Fibroblast of villous mesenchyme (primary cell): ENCODE measurements around the gene SPAG17. TPM values are rescaled to one million over a fixed set of nuclear protein-coding genes. Genes with fewer than 3 reads are reported as not detected.

ENCODE experiments used
- DNase-seq: peaks from one replicate; pipeline ENCODE4 v3.0.0-alpha.2; 2010; ENCODE audit warnings: low read depth
- H3K4me3 ChIP-seq: 2 replicates; pipeline ENCODE4 v1.5.1; 2011; ENCODE audit warnings: low read depth, mild to moderate bottlenecking, low read length
- total RNA-seq: library from RNA; depleted of rRNA; stranded (reverse); fragments of >200 nt; gene quantifications from 2 replicates; pipeline ENCODE4 v1.2.3, GENCODE V29; 2012
- TF ChIP-seq, protein P1 (sequence below): IDR thresholded peaks from 2 replicates; pipeline ENCODE4 v1.5.1; 2012; ENCODE audit warnings: low read depth, mild to moderate bottlenecking, low read length; ENCODE audit not compliant: insufficient read depth

Gene SPAG17
- total RNA-seq, 1 donor: not detected

DNA sequence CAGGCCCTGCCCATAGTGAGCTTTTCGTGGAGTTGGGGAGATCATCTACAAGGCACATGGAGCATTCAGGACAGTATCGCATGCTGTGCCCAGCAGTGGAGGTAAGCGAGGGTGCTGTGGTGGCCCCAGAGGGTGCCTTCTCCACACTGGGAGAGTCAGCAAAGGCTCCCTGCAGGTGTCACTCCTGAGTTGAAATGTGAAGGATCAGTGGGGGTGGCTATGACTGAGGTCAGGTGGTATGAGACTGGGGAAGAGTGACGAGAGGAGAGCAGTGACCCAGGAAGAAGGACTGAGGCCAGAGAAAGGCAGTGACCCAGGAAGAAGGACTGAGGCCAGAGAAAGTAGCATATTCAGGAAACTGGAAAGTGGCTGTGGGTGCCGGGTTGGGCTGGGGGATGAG lies 53.0 kb downstream of the SPAG17 start:
- H3K4me3 ChIP-seq: no peak overlapping the region
- DNase-seq: no peak
- TF ChIP-seq, protein P1, sequence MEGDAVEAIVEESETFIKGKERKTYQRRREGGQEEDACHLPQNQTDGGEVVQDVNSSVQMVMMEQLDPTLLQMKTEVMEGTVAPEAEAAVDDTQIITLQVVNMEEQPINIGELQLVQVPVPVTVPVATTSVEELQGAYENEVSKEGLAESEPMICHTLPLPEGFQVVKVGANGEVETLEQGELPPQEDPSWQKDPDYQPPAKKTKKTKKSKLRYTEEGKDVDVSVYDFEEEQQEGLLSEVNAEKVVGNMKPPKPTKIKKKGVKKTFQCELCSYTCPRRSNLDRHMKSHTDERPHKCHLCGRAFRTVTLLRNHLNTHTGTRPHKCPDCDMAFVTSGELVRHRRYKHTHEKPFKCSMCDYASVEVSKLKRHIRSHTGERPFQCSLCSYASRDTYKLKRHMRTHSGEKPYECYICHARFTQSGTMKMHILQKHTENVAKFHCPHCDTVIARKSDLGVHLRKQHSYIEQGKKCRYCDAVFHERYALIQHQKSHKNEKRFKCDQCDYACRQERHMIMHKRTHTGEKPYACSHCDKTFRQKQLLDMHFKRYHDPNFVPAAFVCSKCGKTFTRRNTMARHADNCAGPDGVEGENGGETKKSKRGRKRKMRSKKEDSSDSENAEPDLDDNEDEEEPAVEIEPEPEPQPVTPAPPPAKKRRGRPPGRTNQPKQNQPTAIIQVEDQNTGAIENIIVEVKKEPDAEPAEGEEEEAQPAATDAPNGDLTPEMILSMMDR: no peak

- TF ChIP-seq, protein P1: no peak
- DNase-seq: no peak
- H3K4me3 ChIP-seq: no peak overlapping the region
Observed at GRCh38 chr1:118128761-118129160, 56.3 kb downstream of the SPAG17 start.

DNA sequence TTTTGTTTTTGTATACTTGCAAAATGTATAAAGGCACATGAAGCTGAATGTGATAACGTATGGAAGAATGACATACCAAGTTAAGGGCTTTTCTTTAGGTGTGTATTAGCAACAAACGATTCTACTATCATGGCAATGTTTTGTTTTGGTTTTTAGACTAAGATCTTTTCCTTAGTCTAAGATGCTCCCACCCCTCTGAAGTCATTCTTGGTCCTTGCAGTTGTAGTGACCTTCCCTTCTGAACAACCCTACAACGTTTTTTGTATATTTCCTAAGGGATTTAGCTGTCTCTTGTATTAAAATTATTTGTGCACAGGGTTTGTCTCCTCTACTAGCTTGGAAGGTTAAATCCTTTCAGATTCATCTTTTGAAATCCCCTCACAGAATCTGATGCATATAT lies 61.0 kb downstream of the SPAG17 start:
- H3K4me3 ChIP-seq: no peak overlapping the region
- TF ChIP-seq, protein P1: no peak
- no peak for DNase-seq

- DNase-seq: no peak
- no peak overlapping the region for H3K4me3 ChIP-seq
- TF ChIP-seq, protein P1: no peak
Observed at GRCh38 chr1:118123116-118123839, 61.8 kb downstream of the SPAG17 start.

DNA sequence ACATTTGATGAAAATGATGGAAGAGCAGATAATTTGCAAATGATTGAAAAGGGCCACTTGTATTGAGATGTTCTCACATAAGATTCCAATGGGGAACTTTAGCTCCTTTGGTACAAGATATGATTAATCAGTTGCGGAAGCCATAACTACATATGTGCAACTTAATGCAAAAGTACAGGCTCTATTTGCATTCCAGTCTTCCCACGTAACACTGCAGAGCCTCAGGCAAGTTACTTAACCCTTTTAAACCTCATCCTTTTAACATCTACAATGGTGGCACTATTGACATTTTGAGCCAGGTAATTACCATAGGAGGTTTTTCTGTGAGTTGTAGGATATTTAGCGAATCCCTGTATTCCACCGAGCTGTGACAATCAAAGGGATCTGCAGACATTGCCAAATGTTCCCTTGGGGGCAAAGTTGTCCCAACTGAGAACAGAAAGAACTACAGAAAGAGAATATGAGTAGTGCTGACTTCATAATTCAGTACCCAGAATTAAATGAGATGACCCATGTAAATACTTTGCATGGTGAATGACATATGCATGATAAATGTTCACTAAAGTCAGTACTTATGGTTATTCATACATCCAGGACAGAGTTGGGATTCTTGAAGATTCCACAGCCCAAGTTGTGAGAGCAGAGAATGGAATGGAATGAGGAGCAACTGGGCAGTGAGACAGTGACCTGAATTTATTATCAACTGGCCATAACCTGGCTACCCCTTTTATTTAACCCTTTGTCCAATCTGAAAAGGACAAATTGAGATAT lies 62.6 kb downstream of the SPAG17 start:
- no peak overlapping the region for H3K4me3 ChIP-seq
- TF ChIP-seq, protein P1: no peak
- DNase-seq: no peak

- no peak for DNase-seq
- no peak overlapping the region for H3K4me3 ChIP-seq
- TF ChIP-seq, protein P1: no peak
Observed at GRCh38 chr1:118118873-118119463, 66.1 kb downstream of the SPAG17 start.
